Sigmoid colon (tissue), 7 donors: ENCODE results near the gene GCSAM. TPM values are rescaled to one million over a fixed set of nuclear protein-coding genes. Genes with fewer than 3 reads are reported as not detected.

Source experiments
- DNase-seq: peaks from one replicate; pipeline ENCODE4 v3.0.0-alpha.2; 2019
- H3K27ac ChIP-seq, 4 donors: fragments of 200-600 bp; sonication (generic); one replicate each; pipeline ENCODE4 v1.5.1; 2016 to 2019; ENCODE audit warnings: mild to moderate bottlenecking in 1 of 4
- H3K27me3 ChIP-seq, 3 donors: fragments of 200-600 bp; sonication (generic); one replicate each; pipeline ENCODE4 v1.5.1; 2019; ENCODE audit warnings: mild to moderate bottlenecking in 1 of 3
- H3K36me3 ChIP-seq, 4 donors: fragments of 200-600 bp; sonication (generic); one replicate each; pipeline ENCODE4 v1.5.1; 2016 to 2019
- H3K4me1 ChIP-seq, 4 donors: fragments of 200-600 bp; sonication (generic); one replicate each; pipeline ENCODE4 v1.5.1; 2017 to 2019
- H3K4me3 ChIP-seq, 4 donors: fragments of 200-600 bp; sonication (generic); one replicate each; pipeline ENCODE4 v1.5.1; 2017 to 2019; ENCODE audit warnings: mild to moderate bottlenecking in 2 of 4, moderate library complexity in 1 of 4
- H3K9me3 ChIP-seq, 4 donors: fragments of 200-600 bp in 3 of 4; sonication (generic) in 3 of 4; one replicate each; pipeline versions ENCODE4 v1.5.1 to v1.6.1; 2013 to 2019
- CTCF ChIP-seq, 4 experiments: fragments of 450-650 bp in 3 of 4; fragments of 200-600 bp in 1 of 4; IDR thresholded peaks; one replicate each; pipeline ENCODE4 v1.5.1; 2016 to 2019; ENCODE audit warnings: antibody characterized with exemption in 4 of 4, mild to moderate bottlenecking in 3 of 4, moderate library complexity in 2 of 4
- EP300 ChIP-seq, 4 donors: sonication (generic); formaldehyde crosslinking; IDR thresholded peaks; one replicate each; pipeline ENCODE4 v1.6.1; 2017; ENCODE audit warnings: antibody characterized with exemption in 4 of 4
- POLR2A ChIP-seq, 2 donors: fragments of 450-650 bp; IDR thresholded peaks; one replicate each; pipeline ENCODE4 v1.6.1; 2016; ENCODE audit warnings: antibody characterized with exemption in 2 of 2, mild to moderate bottlenecking in 2 of 2, moderate library complexity in 2 of 2
- POLR2AphosphoS5 ChIP-seq, 4 donors: sonication (generic); formaldehyde crosslinking; IDR thresholded peaks; one replicate each; pipeline ENCODE4 v1.6.1; 2017; ENCODE audit warnings: antibody characterized with exemption in 4 of 4
- WGBS, 2 donors: extraction: QIAGEN DNeasy Blood & Tissue Kit; methylation state at CpG; one replicate each; pipeline ENCODE4 v1.1.7; 2013; 5-methylcytosine and 5-hydroxymethylcytosine counted together
- intact Hi-C: fragments of 100-400 bp; cut with DNase I; formaldehyde crosslinking; loops from one replicate; pipeline ENCODE4 v1.15.1; 2023
- polyA plus RNA-seq, 3 donors: library from polyadenylated mRNA; stranded (reverse); fragments of 200-250 nt; gene quantifications; one replicate each; pipeline ENCODE4 v1.2.3, GENCODE V29; 2013
- total RNA-seq, 4 donors: library from RNA; depleted of rRNA; stranded (reverse); fragments of >200 nt; gene quantifications; one replicate each; pipeline ENCODE4 v1.1.0, GENCODE V29; 2016
- donor health status: healthy with polysubstance abuse.
- donor health status: Bipolar disorder and iron deficiency.
- donor health status: healthy.

Gene GCSAM
- total and polyA plus RNA-seq, 7 donors = 0.69 to 8.4 TPM; not detected in 5

GRCh38 chr3:112092496-112093179, 40.4 kb downstream of the GCSAM start:
- no peak for DNase-seq

GRCh38 chr3:112090887-112091586, 42.0 kb downstream of the GCSAM start:
- H3K27me3 ChIP-seq = no peaks in the 10 kb centered on the region
- intact Hi-C loops = no loop called here
- TF ChIP-seq EP300 (IDR thresholded peaks at IDR 0.05) (no peak), POLR2A (IDR thresholded peaks at IDR 0.05) (no peak), CTCF (IDR thresholded peaks at IDR 0.05) (no peak), POLR2AphosphoS5 (IDR thresholded peaks at IDR 0.05) (no peak)
- H3K27ac ChIP-seq = no peak overlapping the region
- no peaks in the 10 kb centered on the region for H3K9me3 ChIP-seq
- H3K4me3 ChIP-seq = no peak overlapping the region
- no peak for DNase-seq
- H3K4me1 ChIP-seq = peaks cover 0 to 14% (median 10%) of the 10 kb centered on the region in 4 donors
- 22 to 62% methylated on average over 6 of the region's 6 CpGs for WGBS, 2 donors
- no peaks in the 10 kb centered on the region for H3K36me3 ChIP-seq

More at GRCh38 chr3:112092496-112093179, 40.4 kb downstream of the GCSAM start:
- no peaks in the 10 kb centered on the region for H3K36me3 ChIP-seq
- H3K4me3 ChIP-seq = no peak overlapping the region
- no peaks in the 10 kb centered on the region for H3K27me3 ChIP-seq
- H3K4me1 ChIP-seq = no peaks in the 10 kb centered on the region
- no peak overlapping the region for H3K27ac ChIP-seq
- no peak for TF ChIP-seq EP300 (IDR thresholded peaks at IDR 0.05)
- no peak for TF ChIP-seq POLR2AphosphoS5 (IDR thresholded peaks at IDR 0.05)
- TF ChIP-seq CTCF (IDR thresholded peaks at IDR 0.05) = no peak
- TF ChIP-seq POLR2A (IDR thresholded peaks at IDR 0.05) = no peak
- WGBS, 2 donors = 24 to 45% methylated on average over 6 of the region's 6 CpGs
- no peaks in the 10 kb centered on the region for H3K9me3 ChIP-seq
- intact Hi-C loops = no loop called here

GRCh38 chr3:112089956-112090886, 42.8 kb downstream of the GCSAM start:
- Histone ChIP-seq H3K9me3 (no peaks in the 10 kb centered on the region), H3K27ac (no peak overlapping the region), H3K27me3 (no peaks in the 10 kb centered on the region), H3K4me3 (no peak overlapping the region), H3K4me1 (peaks cover 0 to 19% (median 10%) of the 10 kb centered on the region in 4 donors), H3K36me3 (no peaks in the 10 kb centered on the region)
- no peak for DNase-seq
- TF ChIP-seq CTCF (IDR thresholded peaks at IDR 0.05) = no peak
- no peak for TF ChIP-seq POLR2A (IDR thresholded peaks at IDR 0.05)
- no peak for TF ChIP-seq EP300 (IDR thresholded peaks at IDR 0.05)
- no peak for TF ChIP-seq POLR2AphosphoS5 (IDR thresholded peaks at IDR 0.05)
- 37 to 65% methylated on average over 9 of the region's 9 CpGs for WGBS, 2 donors
- intact Hi-C loops = no loop called here

DNA sequence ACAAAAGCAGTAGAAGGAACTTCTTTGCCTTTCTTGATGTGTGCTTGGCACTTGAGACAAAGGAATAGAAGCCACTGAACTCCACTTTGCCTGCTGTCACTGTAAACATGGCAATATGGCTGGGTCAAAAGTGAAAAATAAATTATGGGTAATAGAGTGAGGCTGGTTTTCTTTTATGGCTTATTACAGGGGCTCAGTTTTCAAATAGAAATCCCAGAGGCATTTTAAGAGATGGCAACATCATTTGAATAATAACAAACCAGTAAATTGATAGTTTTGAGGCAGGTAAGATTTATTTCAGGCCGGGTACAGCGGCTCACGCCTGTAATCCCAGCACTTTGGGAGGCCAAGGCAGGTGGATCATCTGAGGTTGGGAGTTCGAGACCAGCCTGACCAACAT, 44.1 kb downstream of the GCSAM start:
- DNase-seq = no peak
- H3K9me3 ChIP-seq = no peaks in the 10 kb centered on the region
- WGBS, 2 donors = 70 to 74% methylated on average over 4 of the region's 4 CpGs
- H3K36me3 ChIP-seq = no peaks in the 10 kb centered on the region
- no peaks in the 10 kb centered on the region for H3K27me3 ChIP-seq
- intact Hi-C loops = no loop called here
- no peak for TF ChIP-seq POLR2A (IDR thresholded peaks at IDR 0.05)
- no peak for TF ChIP-seq POLR2AphosphoS5 (IDR thresholded peaks at IDR 0.05)
- no peak for TF ChIP-seq CTCF (IDR thresholded peaks at IDR 0.05)
- TF ChIP-seq EP300 (IDR thresholded peaks at IDR 0.05) = no peak
- peaks cover 0 to 19% (median 10%) of the 10 kb centered on the region in 4 donors for H3K4me1 ChIP-seq
- no peak overlapping the region for H3K4me3 ChIP-seq
- H3K27ac ChIP-seq = no peak overlapping the region
